GM08714 (cell line): ENCODE data around the gene SAMD11.
"Not testable (repeated sequence)": the region's sequence is repeated elsewhere in the genome, so short reads cannot be mapped to it uniquely, and the experiment has no call there.

Experiments used
- H3K4me3 ChIP-seq: fragments of 200-500 bp; sonication (Bioruptor generic); 2 replicates; pipeline ENCODE4 v1.5.1; 2014; ENCODE audit warnings: mild to moderate bottlenecking, low read length, inconsistent platforms
- ZNF274 ChIP-seq: IDR thresholded peaks from 2 replicates; pipeline ENCODE4 v1.6.1; 2012; ENCODE audit warnings: mild to moderate bottlenecking, low read depth, low read length

The SAMD11 gene

GRCh38 chr1:970973-971730, 47.4 kb downstream of the SAMD11 start:
- TF ChIP-seq ZNF274, result no peak
- no peak overlapping the region for H3K4me3 ChIP-seq

- no peak overlapping the region for H3K4me3 ChIP-seq
- no peak for TF ChIP-seq ZNF274
Observed at GRCh38 chr1:971751-972506, 48.2 kb downstream of the SAMD11 start.

- H3K4me3 ChIP-seq, result no peak overlapping the region
- TF ChIP-seq ZNF274, result no peak
Observed at GRCh38 chr1:972726-973458, 49.2 kb downstream of the SAMD11 start.

GRCh38 chr1:973459-974292, 50.0 kb downstream of the SAMD11 start:
- TF ChIP-seq ZNF274, result no peak
- no peak overlapping the region for H3K4me3 ChIP-seq

- TF ChIP-seq ZNF274, result no peak
- no peak overlapping the region for H3K4me3 ChIP-seq
Observed at GRCh38 chr1:974293-974640, 50.5 kb downstream of the SAMD11 start.

GRCh38 chr1:974687-975328, 51.1 kb downstream of the SAMD11 start:
- no peak overlapping the region for H3K4me3 ChIP-seq
- TF ChIP-seq ZNF274, result no peak

- no peak overlapping the region for H3K4me3 ChIP-seq
- no peak for TF ChIP-seq ZNF274
Observed at GRCh38 chr1:975365-975764, 51.6 kb downstream of the SAMD11 start.

GRCh38 chr1:975896-976683, 52.4 kb downstream of the SAMD11 start:
- no peak overlapping the region for H3K4me3 ChIP-seq
- TF ChIP-seq ZNF274, result no peak

GRCh38 chr1:976791-977190, 53.1 kb downstream of the SAMD11 start:
- H3K4me3 ChIP-seq, result not testable (repeated sequence)

- H3K4me3 ChIP-seq, result no peak overlapping the region
- no peak for TF ChIP-seq ZNF274
Observed at GRCh38 chr1:978069-978834, 54.5 kb downstream of the SAMD11 start.

- no peak overlapping the region for H3K4me3 ChIP-seq
- no peak for TF ChIP-seq ZNF274
Observed at GRCh38 chr1:978835-979743, 55.4 kb downstream of the SAMD11 start.

GRCh38 chr1:979744-980072, 56.0 kb downstream of the SAMD11 start:
- TF ChIP-seq ZNF274, result no peak

More at GRCh38 chr1:979744-980072, 56.0 kb downstream of the SAMD11 start:
- no peak overlapping the region for H3K4me3 ChIP-seq
